GM12891 (cell line): ENCODE data around the gene DLGAP4.

Experiments
- PAX5 ChIP-seq: IDR thresholded peaks from 2 replicates; pipeline ENCODE4 v1.6.1; 2011; ENCODE audit warnings: low read length, moderate library complexity, mild to moderate bottlenecking; ENCODE audit not compliant: insufficient read depth, severe bottlenecking
- POLR2A ChIP-seq: IDR thresholded peaks from 2 replicates; pipeline ENCODE4 v1.6.1; 2011; ENCODE audit warnings: low read depth, low read length, control low read depth
- POLR2AphosphoS5 ChIP-seq: IDR thresholded peaks from 2 replicates; pipeline ENCODE4 v1.6.1; 2011; ENCODE audit warnings: low read depth, low read length, control low read depth
- POU2F2 ChIP-seq: IDR thresholded peaks from 2 replicates; pipeline ENCODE4 v1.6.1; 2011; ENCODE audit warnings: low read depth, mild to moderate bottlenecking, control low read depth, low read length, moderate library complexity
- SPI1 ChIP-seq: IDR thresholded peaks from 2 replicates; pipeline ENCODE4 v1.6.1; 2011; ENCODE audit warnings: low read depth, low read length, control low read depth
- TAF1 ChIP-seq: IDR thresholded peaks from 2 replicates; pipeline ENCODE4 v1.6.1; 2011; ENCODE audit warnings: low read depth, low read length, control low read depth

DNA sequence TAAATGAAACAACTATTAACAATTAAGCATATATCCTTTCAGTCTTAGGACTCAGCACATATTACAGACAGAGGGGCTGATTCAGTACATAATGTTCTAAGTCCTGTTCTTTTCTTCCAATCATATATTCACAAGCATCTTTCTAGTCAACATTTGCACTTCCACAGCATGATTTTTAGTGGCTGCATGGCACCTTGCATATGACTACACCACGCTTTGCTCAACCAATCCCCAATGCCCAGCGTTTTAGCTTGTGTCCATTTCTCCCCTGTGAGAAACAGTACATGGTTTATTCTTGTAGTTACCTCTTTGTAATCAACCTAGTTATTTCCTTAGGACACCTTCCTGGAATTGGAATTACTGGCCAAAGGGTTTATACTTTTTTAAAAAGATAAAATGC lies 36.6 kb upstream of the DLGAP4 start:
- TF ChIP-seq POLR2A (no peak), SPI1 (no peak), POLR2AphosphoS5 (no peak), TAF1 (no peak), POU2F2 (no peak), PAX5 (no peak)
